Astrocyte (in vitro differentiated cells and primary cell): ENCODE data around the gene RTP3. TPM values are rescaled to one million over a fixed set of nuclear protein-coding genes. Genes with fewer than 3 reads are reported as not detected.

Experiments used
- DNase-seq: peaks from one replicate; pipeline ENCODE4 v3.0.0-alpha.2; 2010; ENCODE audit warnings: low read depth
- FAIRE-seq: peaks from 2 replicates; lab custom pipeline; 2011; peaks lifted over from hg19 to GRCh38; lab: Jason Lieb, UNC
- H2AFZ ChIP-seq: 2 replicates; pipeline ENCODE4 v1.6.0; 2012; ENCODE audit warnings: low read depth, low read length, inconsistent platforms
- H3K27ac ChIP-seq: 2 replicates; pipeline ENCODE4 v1.5.1; 2011; ENCODE audit warnings: low read depth, low read length, inconsistent platforms
- H3K27me3 ChIP-seq: 2 replicates; pipeline ENCODE4 v1.6.0; 2011; ENCODE audit warnings: low read length, inconsistent platforms; ENCODE audit not compliant: insufficient read depth
- H3K36me3 ChIP-seq: 2 replicates; pipeline ENCODE4 v1.5.1; 2011; ENCODE audit warnings: low read length, inconsistent platforms; ENCODE audit not compliant: insufficient read depth
- H3K4me1 ChIP-seq: 2 replicates; pipeline ENCODE4 v1.5.1; 2011; ENCODE audit warnings: low read length, inconsistent platforms; ENCODE audit not compliant: insufficient read depth
- H3K4me2 ChIP-seq: 2 replicates; pipeline ENCODE4 v1.6.0; 2012; ENCODE audit warnings: low read length, inconsistent platforms
- H3K4me3 ChIP-seq: 2 replicates; pipeline ENCODE4 v1.5.1; 2011; ENCODE audit warnings: low read depth, mild to moderate bottlenecking, low read length, inconsistent platforms; ENCODE audit not compliant: insufficient read depth
- H3K79me2 ChIP-seq: 2 replicates; pipeline ENCODE4 v1.6.0; 2012; ENCODE audit warnings: mild to moderate bottlenecking, low read length, inconsistent platforms; ENCODE audit not compliant: insufficient read depth
- H3K9ac ChIP-seq: 2 replicates; pipeline ENCODE4 v1.6.0; 2012; ENCODE audit warnings: mild to moderate bottlenecking, low read length, inconsistent platforms
- H3K9me3 ChIP-seq: 2 replicates; pipeline ENCODE4 v1.5.1; 2012; ENCODE audit warnings: low read depth, mild to moderate bottlenecking, low read length, inconsistent platforms; ENCODE audit not compliant: insufficient read depth
- H4K20me1 ChIP-seq: 2 replicates; pipeline ENCODE4 v1.6.0; 2012; ENCODE audit warnings: low read length, inconsistent platforms; ENCODE audit not compliant: insufficient read depth
- H3K27ac Mint-ChIP-seq: one replicate; pipeline ENCODE4 v1.8.0; 2021; ENCODE audit warnings: mild to moderate bottlenecking, mixed read lengths; ENCODE audit not compliant: unreplicated experiment
- H3K27me3 Mint-ChIP-seq: one replicate; pipeline ENCODE4 v1.8.0; 2021; ENCODE audit warnings: low read depth, mixed read lengths; ENCODE audit not compliant: unreplicated experiment
- H3K36me3 Mint-ChIP-seq: one replicate; pipeline ENCODE4 v1.8.0; 2021; ENCODE audit warnings: low read depth, mixed read lengths; ENCODE audit not compliant: unreplicated experiment
- H3K4me1 Mint-ChIP-seq: one replicate; pipeline ENCODE4 v1.8.0; 2021; ENCODE audit warnings: low read depth, mixed read lengths; ENCODE audit not compliant: unreplicated experiment
- H3K4me3 Mint-ChIP-seq: one replicate; pipeline ENCODE4 v1.8.0; 2021; ENCODE audit warnings: mild to moderate bottlenecking, moderate library complexity, mixed read lengths; ENCODE audit not compliant: unreplicated experiment
- H3K9me3 Mint-ChIP-seq: one replicate; pipeline ENCODE4 v1.8.0; 2021; ENCODE audit warnings: mild to moderate bottlenecking, mixed read lengths; ENCODE audit not compliant: unreplicated experiment
- CTCF ChIP-seq: IDR thresholded peaks from 2 replicates; pipeline ENCODE4 v1.5.1; 2011; ENCODE audit warnings: low read depth, mild to moderate bottlenecking, inconsistent platforms, low read length, moderate library complexity; ENCODE audit not compliant: insufficient read depth
- EZH2 ChIP-seq: IDR thresholded peaks from 2 replicates; pipeline ENCODE4 v1.6.1; 2012; ENCODE audit warnings: mild to moderate bottlenecking, low read length, inconsistent platforms; ENCODE audit not compliant: insufficient read depth
- total RNA-seq: library from RNA; stranded (reverse); gene quantifications from 2 replicates; pipeline ENCODE4 v1.2.1, GENCODE V29; 2021

RTP3 gene
- total RNA-seq, 1 donor from 2014 or later = not detected

DNA sequence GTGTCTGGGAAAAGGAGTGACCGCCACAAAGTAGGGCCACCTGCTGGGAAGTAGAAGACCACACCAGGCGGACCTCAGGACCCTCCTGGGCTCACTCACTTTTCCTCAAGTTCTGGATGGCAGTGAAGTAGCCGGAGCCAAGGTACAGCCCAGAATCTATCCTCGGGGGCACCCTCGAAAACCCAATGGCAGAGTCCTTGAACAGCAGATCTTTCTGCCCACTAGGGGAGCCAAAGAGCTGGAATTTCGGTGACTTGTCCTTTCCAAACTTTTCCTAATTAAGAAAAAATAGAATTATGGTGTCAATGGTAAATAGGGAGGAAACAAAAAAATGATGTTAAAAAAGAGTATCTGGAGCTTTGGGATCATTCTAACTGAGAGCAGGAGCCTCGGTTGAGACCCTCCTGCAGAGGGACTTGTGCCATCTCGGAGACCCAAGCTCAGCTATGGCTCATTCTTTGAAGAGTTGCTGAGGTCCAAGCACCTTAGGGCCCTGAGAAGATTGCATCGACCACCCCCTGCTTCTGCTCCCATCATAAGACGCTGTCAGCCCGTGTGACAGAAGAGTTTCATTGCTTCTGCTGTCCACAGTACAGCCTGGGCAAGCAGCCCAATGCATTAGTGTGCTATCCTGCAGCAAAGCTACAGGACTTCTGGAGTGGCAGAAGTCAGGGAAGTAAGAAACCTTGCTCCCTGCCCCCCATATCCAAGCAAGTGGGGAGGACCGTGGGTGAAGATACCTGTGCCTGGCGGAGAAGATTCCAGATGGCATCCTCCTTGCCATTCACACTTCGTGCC, 47.8 kb upstream of the RTP3 start:
- Mint-ChIP-seq H3K4me1 (no peaks in the 10 kb centered on the region), H3K9me3 (no peaks in the 10 kb centered on the region), H3K27me3 (peaks cover 48% of the 10 kb centered on the region), H3K36me3 (no peaks in the 10 kb centered on the region), H3K27ac (no peak overlapping the region), H3K4me3 (no peak overlapping the region)
- FAIRE-seq (no peak), DNase-seq (no peak)
- Histone ChIP-seq H3K4me1 (no peaks in the 10 kb centered on the region), H3K4me2 (no peak overlapping the region), H2AFZ (no peak overlapping the region), H3K27ac (no peak overlapping the region), H3K36me3 (no peaks in the 10 kb centered on the region), H3K79me2 (no peaks in the 10 kb centered on the region), H4K20me1 (no peaks in the 10 kb centered on the region), H3K9me3 (no peaks in the 10 kb centered on the region), H3K9ac (no peak overlapping the region), H3K4me3 (no peak overlapping the region), H3K27me3 (peaks cover 16% of the 10 kb centered on the region)
- no peak for TF ChIP-seq EZH2
- TF ChIP-seq CTCF = peak; percentile 44

DNA sequence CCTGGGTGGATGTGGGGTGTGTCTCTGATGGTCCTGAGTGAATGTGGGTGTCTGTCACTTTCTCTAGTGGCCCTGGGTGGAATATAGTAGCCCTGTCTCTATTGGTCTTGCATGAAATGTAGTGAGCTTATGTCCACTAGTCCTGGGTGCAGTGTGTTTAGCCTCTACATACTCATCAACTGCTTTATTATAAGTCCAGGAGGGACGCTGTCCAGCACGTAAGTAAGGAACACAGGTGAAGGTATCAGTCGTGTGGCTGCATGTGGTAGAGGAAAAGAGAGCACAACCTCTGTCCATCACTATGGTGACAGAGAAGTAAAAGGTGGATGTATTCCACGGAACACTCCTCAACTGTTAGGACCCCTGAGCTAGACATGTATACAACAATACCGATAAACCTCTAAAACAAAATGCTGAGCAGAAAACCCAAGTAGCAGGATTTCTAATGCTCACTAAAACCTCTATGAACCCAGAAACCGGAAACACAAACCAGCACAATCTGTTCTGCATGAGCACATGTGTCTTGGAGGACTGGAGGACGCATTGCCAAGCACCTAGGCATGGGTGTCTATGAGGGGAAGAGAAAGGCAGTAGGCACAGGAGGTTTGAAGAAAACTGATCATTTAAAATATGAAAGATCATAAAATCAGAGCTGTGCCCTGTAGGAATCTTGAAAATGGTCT, 44.1 kb upstream of the RTP3 start:
- Histone ChIP-seq H3K27ac (no peak overlapping the region), H3K79me2 (no peaks in the 10 kb centered on the region), H3K27me3 (peaks cover 6% of the 10 kb centered on the region), H3K9me3 (no peaks in the 10 kb centered on the region), H3K9ac (no peak overlapping the region), H3K36me3 (no peaks in the 10 kb centered on the region), H2AFZ (no peak overlapping the region), H3K4me1 (no peaks in the 10 kb centered on the region), H3K4me3 (no peak overlapping the region), H3K4me2 (no peak overlapping the region), H4K20me1 (no peaks in the 10 kb centered on the region)
- H3K4me3 Mint-ChIP-seq = no peak overlapping the region
- H3K27me3 Mint-ChIP-seq = peaks cover 54% of the 10 kb centered on the region
- H3K27ac Mint-ChIP-seq = no peak overlapping the region
- TF ChIP-seq EZH2 (no peak), CTCF (no peak)
- H3K4me1 Mint-ChIP-seq = no peaks in the 10 kb centered on the region
- H3K9me3 Mint-ChIP-seq = no peaks in the 10 kb centered on the region
- no peaks in the 10 kb centered on the region for H3K36me3 Mint-ChIP-seq
- no peak for DNase-seq
- FAIRE-seq = no peak
